Fibroblast of skin of abdomen (primary cell): ENCODE measurements around the gene GJA1. TPM values are rescaled to one million over a fixed set of nuclear protein-coding genes. Genes with fewer than 3 reads are reported as not detected.
"Not testable (repeated sequence)": the region's sequence is repeated elsewhere in the genome, so short reads cannot be mapped to it uniquely, and the experiment has no call there.

ENCODE experiments used
- DNase-seq: peaks from one replicate; pipeline ENCODE4 v3.0.0-alpha.2; 2013
- polyA plus RNA-seq, 2 experiments: library from polyadenylated mRNA; unstranded; fragments of 120-200 nt; gene quantifications; one replicate each; pipeline ENCODE4 v1.2.1, GENCODE V29; 2013; ENCODE audit not compliant: insufficient read length in 2 of 2

The GJA1 gene
- polyA plus RNA-seq (2013, experiment 1 of 2; ENCODE audit: insufficient read length), result 166 TPM
- 165 TPM for polyA plus RNA-seq (2013, experiment 2 of 2; ENCODE audit: insufficient read length)

GRCh38 chr6:121435444-121436069 is at the start of gene GJA1:
GJA1 (plus strand) TSS chr6:121435646; CDS start chr6:121446848, 11,202 bp downstream.
- peak; percentile 90 for DNase-seq

- not testable (repeated sequence) for DNase-seq
These were observed 48.9 kb upstream of the GJA1 start for GRCh38 chr6:121386551-121386950.

- no peak for DNase-seq
These were observed 46.0 kb upstream of the GJA1 start for GRCh38 chr6:121389419-121389818.

- no peak for DNase-seq
These were observed 41.5 kb upstream of the GJA1 start for GRCh38 chr6:121393731-121394505.

DNA sequence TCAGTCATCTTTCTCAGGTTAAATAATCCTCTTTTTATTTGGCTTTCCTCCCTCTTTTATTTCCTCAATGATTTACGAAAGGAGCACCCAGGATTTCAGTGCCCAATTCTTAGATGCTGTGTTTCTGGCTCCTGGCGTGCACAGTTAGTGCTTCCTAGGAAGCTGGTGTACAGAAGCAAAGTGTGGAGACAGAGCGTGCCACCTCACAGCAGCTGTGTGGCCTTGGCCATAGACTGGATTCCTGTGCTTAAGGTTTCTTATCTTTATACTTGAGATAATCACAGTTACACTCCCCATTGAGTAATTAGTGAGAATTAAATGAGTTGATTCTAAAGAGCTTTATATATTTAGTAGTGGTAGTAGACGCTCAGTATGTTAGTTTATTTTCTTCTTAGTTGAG is 39.7 kb upstream of the GJA1 start:
- DNase-seq, result no peak

GRCh38 chr6:121397188-121397587 is 38.3 kb upstream of the GJA1 start:
- DNase-seq, result not testable (repeated sequence)

GRCh38 chr6:121398127-121398526 is 37.3 kb upstream of the GJA1 start:
- DNase-seq, result no peak

GRCh38 chr6:121399966-121400365 is 35.5 kb upstream of the GJA1 start:
- DNase-seq, result no peak

- no peak for DNase-seq
These were observed 31.5 kb upstream of the GJA1 start for GRCh38 chr6:121403964-121404363.

DNA sequence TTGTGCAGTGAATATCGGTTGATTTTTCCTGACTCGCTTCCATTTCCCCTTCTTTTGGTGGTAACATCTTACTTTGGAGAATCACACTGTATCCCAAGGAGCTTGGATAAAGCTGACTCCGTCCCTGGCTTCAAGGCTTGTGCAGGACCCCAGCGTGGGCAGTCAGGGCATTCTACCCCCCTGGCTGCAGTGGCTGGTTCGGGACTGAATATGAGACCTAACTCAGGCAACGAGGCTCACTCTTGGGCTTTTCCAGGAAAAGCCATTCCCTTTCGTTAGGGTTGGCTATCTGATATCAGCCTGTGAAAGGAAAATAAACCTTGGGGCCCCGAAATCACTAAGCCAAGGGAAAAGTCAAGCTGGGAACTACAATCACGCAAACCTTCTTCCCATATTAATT is 30.1 kb upstream of the GJA1 start:
- DNase-seq, result no peak

DNA sequence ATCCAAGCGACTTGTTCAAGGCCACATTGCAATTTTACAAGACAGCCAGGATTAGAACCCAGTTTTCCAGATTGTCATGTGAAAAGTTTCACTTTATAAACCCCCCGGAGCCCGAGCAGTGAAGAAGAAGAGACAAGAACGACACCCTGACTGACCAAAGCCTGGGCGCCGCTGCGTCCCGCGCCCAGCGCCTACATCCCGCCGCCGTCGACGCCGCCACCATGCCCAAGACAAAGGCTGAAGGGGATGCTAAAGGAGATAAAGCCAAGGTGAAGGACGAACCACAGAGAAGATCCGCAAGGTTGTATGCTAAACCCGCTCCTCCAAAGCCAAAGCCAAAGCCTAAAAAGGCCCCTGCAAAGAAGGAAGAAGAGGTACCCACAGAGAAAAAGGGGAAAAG is 27.1 kb upstream of the GJA1 start:
- no peak for DNase-seq

DNA sequence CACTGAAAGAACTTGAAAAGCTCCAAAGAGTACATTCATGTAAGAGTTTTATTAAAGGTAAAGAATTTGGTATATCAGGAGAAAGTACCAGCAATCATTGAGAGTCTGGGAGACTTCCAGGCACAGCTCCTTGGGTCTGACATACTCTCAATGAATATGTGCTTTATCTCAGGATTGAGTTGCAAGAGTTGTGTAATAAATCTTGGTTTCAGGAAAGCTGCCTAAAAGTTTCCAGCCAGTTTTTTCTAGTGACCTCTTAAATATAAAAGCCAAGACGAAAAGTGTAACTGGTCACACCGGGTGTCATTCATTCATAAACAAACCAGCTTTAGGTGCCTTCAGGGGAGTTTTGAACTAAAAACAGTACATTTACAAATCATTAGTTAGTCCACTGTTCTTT is 21.6 kb upstream of the GJA1 start:
- DNase-seq, result peak; percentile 4

DNA sequence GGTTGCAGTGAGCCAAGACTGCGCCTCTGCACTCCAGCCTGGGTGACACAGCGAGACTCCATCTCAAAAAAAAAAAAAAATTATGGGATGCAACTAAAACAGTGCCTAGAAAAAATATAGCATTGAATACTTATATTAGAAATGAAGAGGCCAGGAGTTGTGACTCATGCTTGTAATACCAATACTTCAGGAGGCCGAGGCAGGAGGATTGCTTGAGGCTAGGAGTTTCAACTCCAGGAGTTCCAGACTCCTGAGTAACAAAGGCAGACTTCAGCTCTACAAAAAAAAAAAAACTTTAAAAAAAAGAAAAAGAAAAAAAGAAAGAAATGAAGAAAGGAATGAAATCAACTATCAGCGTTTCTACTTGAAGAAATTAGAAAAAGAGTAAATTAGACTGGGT is 17.1 kb upstream of the GJA1 start:
- no peak for DNase-seq

DNA sequence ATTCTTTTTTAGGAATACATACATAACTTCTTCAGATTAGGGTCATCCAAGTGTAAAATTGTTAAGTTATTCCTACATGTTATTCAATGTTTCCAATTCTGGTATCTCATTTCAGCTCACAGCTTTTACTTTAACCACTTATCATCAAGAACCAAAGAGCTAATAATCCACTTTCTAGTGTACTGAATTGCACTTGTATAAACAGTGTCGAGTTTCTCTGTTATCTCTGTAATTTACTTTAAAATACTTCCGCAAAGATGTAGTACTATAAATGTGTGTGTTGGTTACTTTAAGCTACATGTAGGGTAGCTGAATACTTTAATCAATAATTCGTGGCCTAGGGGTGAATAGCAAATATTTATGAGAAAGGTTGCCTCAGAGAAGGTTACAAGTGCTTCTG is 8.8 kb upstream of the GJA1 start:
- no peak for DNase-seq

DNA sequence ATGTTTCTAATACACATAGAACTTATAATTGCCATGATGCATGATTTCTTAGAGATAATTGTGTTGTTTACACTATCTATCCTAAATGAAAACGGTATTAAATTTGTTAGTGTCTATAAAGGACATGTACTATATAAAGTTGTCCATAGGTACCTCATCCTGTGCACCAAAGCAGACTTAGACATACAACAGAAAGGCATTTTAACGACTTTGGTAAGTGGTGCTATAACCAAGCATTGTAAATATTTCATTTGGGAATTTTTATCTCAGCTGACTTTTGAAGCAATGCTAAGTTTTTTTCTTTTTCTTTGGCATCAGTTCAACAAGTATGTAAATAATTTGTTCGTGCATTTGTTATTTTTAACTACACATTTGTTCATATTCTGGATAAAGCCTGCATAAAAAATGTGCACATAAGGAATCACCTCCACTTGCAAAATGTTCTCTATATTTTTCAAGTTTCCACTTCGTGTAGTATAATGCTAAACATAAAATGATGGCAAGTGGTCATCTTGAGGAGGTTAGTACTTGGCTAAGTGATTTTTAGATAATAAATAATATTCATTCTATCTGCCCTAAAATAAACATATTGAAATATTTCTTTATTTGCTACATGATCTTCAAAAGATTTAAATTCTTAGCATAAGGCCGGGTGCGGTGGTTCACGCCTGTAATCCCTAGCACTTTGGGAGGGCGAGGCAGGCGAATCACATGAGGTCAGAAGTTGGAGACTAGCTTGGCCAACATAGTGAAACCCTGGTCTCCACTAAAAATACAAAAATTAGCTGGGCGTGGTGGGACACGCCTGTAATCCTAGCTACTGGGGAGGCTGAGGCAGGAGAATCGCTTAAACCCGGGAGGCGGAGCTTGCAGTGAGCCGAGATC is 6.3 kb upstream of the GJA1 start:
- no peak for DNase-seq

GRCh38 chr6:121430514-121431460 is 4.7 kb upstream of the GJA1 start:
- DNase-seq, result no peak

DNA sequence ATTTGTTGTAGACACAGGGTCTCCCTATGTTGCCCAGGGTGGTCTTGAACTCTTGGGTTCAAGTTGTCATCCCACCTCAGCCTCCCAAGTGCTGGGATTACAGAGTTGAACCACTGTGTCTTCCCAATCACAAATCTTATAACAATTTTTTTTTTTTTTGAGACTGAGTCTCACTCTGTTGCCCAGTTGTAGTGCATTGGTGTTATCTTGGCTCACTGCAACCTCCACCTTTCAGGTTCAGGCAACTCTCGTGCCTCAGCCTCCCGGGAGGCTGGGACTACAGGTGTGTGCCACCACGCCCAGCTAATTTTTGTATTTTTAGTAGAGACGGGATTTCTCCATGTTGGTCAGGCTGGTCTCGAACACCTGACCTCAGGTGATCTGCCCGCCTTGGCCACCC is 3.7 kb upstream of the GJA1 start:
- not testable (repeated sequence) for DNase-seq

GRCh38 chr6:121434037-121434770 is 1.2 kb upstream of the GJA1 start:
- peak; percentile 56 for DNase-seq

- no peak for DNase-seq
These were observed 920 bp downstream of the GJA1 start for GRCh38 chr6:121436274-121436857.

GRCh38 chr6:121436960-121437850 is 1.8 kb downstream of the GJA1 start:
- DNase-seq, result peak; percentile 74
